ENCODE measurements around the gene ZBTB6. TPM values are rescaled to one million over a fixed set of nuclear protein-coding genes. Genes with fewer than 3 reads are reported as not detected.
"Not testable (repeated sequence)": the region's sequence is repeated elsewhere in the genome, so short reads cannot be mapped to it uniquely, and the experiment has no call there.

Gene ZBTB6
- total RNA-seq, 2 experiments from 2014 or later = 9.4 to 11.7 TPM

DNA sequence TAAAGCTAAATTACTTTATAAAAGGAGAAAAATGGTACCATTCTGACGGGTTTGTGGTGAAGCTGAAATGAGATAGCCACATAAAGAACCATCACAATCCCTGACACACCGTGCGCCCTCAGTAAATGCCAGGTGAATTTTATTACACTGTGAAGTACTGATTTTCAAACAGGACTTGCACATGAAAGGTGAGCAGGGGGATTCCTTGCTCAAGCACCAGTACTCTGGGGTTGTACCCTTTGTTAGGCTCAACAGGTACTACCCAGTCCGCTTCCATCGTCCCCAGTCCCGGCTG lies 27.3 kb upstream of the ZBTB6 start:
- CTCF ChIA-PET = interaction anchor here (0.9 to 2.5 kb wide), 4 partner anchors 8 to 45 kb away, joined by 3 to 14 read pairs (median 3); partner anchors contain the start of genes ZBTB26 and ZBTB6
- DNase-seq (no peak), ATAC-seq (no peak)
- no peaks in the 10 kb centered on the region for H3K27me3 Mint-ChIP-seq
- H3K27ac Mint-ChIP-seq = peak overlapping the region; percentile 71
- peaks cover 31% of the 10 kb centered on the region for H3K4me1 Mint-ChIP-seq
- no peaks in the 10 kb centered on the region for H3K9me3 Mint-ChIP-seq (ENCODE audit: low read depth)
- H3K36me3 Mint-ChIP-seq = peaks cover 13% of the 10 kb centered on the region
- peak overlapping the region; percentile 87 for H3K4me3 Mint-ChIP-seq

DNA sequence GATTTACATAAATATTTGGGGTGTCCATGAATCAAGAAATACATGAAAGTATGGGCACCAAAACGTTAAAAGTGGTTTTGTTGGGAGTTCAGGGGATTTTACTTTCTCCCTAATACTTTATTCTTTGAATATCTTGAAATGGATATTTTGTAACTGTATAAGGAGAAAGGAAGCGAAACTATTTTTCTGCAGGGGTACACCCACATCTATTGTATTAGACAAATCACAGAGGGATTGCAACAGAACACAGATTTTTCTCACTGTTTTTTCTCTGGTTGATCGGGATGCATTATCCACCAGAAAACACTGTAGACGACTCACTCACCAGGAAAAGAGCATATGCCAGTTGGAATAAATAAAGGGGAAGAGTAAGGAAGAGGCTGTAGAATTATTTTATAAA lies 26.5 kb upstream of the ZBTB6 start:
- Mint-ChIP-seq H3K27ac (no peak overlapping the region), H3K4me1 (peaks cover 29% of the 10 kb centered on the region), H3K36me3 (peaks cover 13% of the 10 kb centered on the region), H3K9me3 (ENCODE audit: low read depth) (no peaks in the 10 kb centered on the region), H3K27me3 (no peaks in the 10 kb centered on the region), H3K4me3 (no peak overlapping the region)
- CTCF ChIA-PET = interaction anchor here (1.1 to 2.5 kb wide), 2 partner anchors 8 to 44 kb away, joined by 3 to 14 read pairs; partner anchors contain the start of gene ZBTB26
- no peak for ATAC-seq
- no peak for DNase-seq

DNA sequence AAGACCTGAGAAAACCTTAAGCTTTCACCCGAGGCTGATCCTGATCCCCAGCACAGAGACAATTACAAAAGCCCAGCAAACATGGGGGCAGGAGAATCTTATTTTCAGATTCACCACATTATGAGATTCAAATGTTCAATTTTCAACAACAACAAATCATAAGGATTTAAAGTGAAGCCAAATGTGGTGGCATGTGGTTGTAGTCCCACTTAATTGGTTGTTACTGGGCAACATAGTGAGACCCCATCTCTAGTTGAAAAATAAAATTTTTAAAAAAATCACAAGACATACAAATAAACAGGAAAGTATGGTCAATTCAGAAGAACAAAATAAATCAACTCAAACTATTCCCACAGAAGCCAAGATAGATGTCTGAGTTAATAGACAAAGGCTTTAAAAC lies 23.8 kb upstream of the ZBTB6 start:
- Mint-ChIP-seq H3K4me3 (no peak overlapping the region), H3K27me3 (no peaks in the 10 kb centered on the region), H3K27ac (no peak overlapping the region), H3K4me1 (peaks cover 24% of the 10 kb centered on the region), H3K9me3 (ENCODE audit: low read depth) (no peaks in the 10 kb centered on the region), H3K36me3 (peaks cover 17% of the 10 kb centered on the region)
- CTCF ChIA-PET = interaction anchor here (0.7 to 0.9 kb wide), 2 partner anchors 11 to 55 kb away, joined by 3 read pairs; no protein-coding TSS in a partner anchor
- DNase-seq (no peak), ATAC-seq (no peak)

DNA sequence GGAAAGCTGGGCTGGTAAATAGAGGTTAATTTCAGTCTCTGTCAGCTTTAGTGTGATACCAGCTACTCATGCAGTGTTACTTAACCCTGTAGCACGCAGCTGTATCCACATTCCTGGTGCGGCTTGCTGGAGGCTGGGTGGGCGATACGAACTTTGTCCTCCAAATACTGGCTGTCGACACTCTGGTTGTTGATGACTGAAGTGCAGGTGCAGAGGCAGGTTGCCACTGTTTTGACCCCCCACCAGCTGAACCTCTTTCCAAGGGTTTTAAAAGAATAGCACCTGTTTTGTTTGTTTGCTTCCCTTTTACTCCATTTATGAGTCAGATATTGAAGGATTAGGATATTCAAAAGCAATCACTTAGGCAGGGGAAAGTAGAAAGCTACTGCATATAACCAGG lies 23.3 kb upstream of the ZBTB6 start:
- peaks cover 17% of the 10 kb centered on the region for H3K36me3 Mint-ChIP-seq
- H3K4me3 Mint-ChIP-seq = no peak overlapping the region
- DNase-seq (no peak), ATAC-seq (no peak)
- H3K27me3 Mint-ChIP-seq = no peaks in the 10 kb centered on the region
- no peak overlapping the region for H3K27ac Mint-ChIP-seq
- peaks cover 20% of the 10 kb centered on the region for H3K4me1 Mint-ChIP-seq
- no peaks in the 10 kb centered on the region for H3K9me3 Mint-ChIP-seq (ENCODE audit: low read depth)
- CTCF ChIA-PET = interaction anchor here (0.7 kb wide), 1 partner anchor 55 kb away, joined by 3 read pairs; no protein-coding TSS in a partner anchor

DNA sequence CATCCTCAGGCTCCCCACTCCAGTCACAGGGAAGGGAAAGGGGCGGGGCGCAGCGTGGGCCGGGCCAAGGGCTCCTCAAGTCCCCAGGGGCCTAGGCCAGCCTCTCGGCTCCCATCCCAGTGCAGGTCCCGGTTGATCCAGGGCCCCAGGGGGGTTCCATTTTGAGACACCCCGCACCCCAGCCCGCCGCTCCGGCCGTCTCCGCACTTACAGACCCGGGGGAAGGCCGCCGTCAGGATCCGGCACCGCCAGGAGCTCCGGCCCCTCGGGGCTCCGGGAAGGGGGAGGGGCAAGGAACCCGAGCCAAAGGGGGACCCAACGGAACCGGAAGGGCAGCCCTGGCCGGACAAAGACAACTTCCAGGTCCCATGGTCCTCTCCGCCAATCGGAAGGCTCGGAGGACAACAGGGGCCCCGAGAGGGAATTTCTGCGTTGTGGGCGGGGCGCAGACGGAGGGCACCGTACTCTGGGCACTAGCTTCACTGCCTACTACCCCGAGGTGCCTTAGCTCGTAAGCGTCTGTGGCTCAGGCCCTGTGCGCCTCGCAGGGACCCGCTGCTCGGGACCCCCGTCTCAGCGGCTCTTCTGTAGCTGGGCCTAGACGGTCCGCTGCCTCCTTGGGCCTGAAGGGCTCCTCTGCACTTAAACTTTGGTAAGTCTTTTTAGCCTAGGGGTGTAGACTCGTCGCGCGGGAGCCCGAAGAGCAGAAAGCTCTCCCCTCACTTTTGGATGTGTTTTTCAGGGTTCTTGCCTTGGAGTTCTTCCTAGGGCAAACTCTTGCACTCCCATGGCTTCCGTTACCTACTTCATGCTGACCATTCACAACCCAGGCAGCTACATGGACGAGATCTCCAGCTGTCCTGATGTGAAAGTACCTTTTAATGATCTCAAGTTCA lies 18.4 kb upstream of the ZBTB6 start, which contains the start of gene ZBTB26:
Gene ZBTB26 (minus strand): TSS at position 287 of the 896 bp plus-strand sequence. CDS start 11,578 bp downstream, outside the sequence.
- CTCF ChIA-PET = interaction anchor here (0.5 to 2.5 kb wide), 10 partner anchors 10 to 1479 kb away, joined by 3 to 14 read pairs (median 4); partner anchors contain the start of genes RABGAP1, RC3H2 and ZBTB6

DNA sequence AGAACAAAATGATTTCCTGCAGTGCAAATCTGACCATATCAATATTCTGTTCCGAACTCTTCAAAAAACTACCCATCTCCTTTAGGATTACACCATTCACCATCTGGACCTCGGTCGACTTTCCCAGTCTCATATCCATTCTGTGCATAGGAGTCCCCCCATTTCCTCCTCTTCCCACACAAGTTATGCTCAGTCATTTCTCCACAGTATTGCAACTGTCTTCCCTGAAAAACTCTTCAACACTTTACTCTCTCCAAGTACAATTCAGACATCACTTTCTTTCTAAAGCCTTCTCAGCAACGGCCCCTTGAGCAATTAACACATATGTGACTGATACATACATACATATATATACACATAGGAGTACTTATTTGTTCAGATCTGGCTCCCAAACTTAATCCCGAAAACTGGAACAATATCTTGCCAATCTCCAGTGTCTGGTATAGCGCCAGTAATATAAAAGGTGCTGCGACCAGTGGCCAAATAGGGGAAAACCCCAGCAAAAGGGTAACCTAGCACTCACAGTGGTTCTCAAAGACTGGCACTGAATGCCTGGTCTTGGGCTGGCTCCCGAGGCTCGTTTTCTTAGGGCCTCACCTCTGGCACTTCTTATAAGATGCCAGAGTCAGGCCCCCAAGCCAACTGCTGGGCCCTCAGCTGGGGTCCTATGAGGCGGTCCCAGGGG lies 17.6 kb upstream of the ZBTB6 start:
- no peak for ATAC-seq
- H3K27ac Mint-ChIP-seq = peak overlapping the region; percentile 58
- H3K9me3 Mint-ChIP-seq (ENCODE audit: low read depth) = no peaks in the 10 kb centered on the region

More for the DNA sequence above, 18.4 kb upstream of the ZBTB6 start, which contains the start of gene ZBTB26:
- peaks cover 8% of the 10 kb centered on the region for H3K36me3 Mint-ChIP-seq
- peak within 1 kb of the TSS; percentile 92 for H3K27ac Mint-ChIP-seq
- DNase-seq = peak; percentile 94
- no peaks in the 10 kb centered on the region for H3K27me3 Mint-ChIP-seq
- H3K9me3 Mint-ChIP-seq (ENCODE audit: low read depth) = no peaks in the 10 kb centered on the region
- H3K4me1 Mint-ChIP-seq = peaks cover 12% of the 10 kb centered on the region
- H3K4me3 Mint-ChIP-seq = no peak within 1 kb of the TSS
- ATAC-seq = peak; percentile 98

DNA sequence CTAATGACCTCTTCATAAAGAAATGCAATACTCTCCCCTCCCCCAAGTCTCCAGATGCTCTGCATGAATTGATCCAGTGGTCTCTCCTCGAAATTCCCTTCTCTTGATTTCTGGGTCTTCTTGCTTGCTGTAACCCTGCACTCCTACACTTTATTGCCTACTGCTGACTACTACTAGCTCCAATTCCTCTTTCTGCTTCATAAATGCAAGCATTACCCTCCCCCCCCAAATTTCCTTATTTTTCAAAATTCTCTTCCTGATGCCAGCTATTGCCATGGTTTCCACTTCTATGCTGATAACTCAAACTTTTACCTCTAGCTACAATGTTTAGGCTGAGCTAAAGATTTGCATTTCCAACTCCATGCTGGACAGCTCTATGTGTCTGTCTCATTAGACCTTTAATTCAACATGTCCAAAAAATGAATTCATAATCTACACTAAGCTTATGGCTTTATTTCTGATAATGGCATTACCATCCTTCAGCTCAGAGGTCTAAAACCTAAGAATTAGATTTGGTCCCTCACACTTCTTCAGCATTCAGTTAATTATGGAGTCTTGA lies 16.8 kb upstream of the ZBTB6 start:
- no peaks in the 10 kb centered on the region for H3K27me3 Mint-ChIP-seq
- H3K4me3 Mint-ChIP-seq = no peak overlapping the region
- H3K36me3 Mint-ChIP-seq = peaks cover 5% of the 10 kb centered on the region
- H3K9me3 Mint-ChIP-seq (ENCODE audit: low read depth) = no peaks in the 10 kb centered on the region
- DNase-seq (no peak), ATAC-seq (no peak)
- CTCF ChIA-PET = interaction anchor here (1.1 to 2.5 kb wide), 3 partner anchors 11 to 420 kb away, joined by 3 to 14 read pairs (median 3); partner anchors contain the start of genes RABGAP1 and ZBTB6
- peaks cover 10% of the 10 kb centered on the region for H3K4me1 Mint-ChIP-seq
- H3K27ac Mint-ChIP-seq = no peak overlapping the region

More for the DNA sequence above, 17.6 kb upstream of the ZBTB6 start:
- peaks cover 6% of the 10 kb centered on the region for H3K36me3 Mint-ChIP-seq
- no peak for DNase-seq
- no peaks in the 10 kb centered on the region for H3K27me3 Mint-ChIP-seq
- H3K4me3 Mint-ChIP-seq = no peak overlapping the region
- CTCF ChIA-PET = interaction anchor here (1.0 to 2.5 kb wide), 5 partner anchors 10 to 419 kb away, joined by 3 to 14 read pairs (median 5); partner anchors contain the start of genes RABGAP1 and ZBTB6
- H3K4me1 Mint-ChIP-seq = peaks cover 12% of the 10 kb centered on the region

DNA sequence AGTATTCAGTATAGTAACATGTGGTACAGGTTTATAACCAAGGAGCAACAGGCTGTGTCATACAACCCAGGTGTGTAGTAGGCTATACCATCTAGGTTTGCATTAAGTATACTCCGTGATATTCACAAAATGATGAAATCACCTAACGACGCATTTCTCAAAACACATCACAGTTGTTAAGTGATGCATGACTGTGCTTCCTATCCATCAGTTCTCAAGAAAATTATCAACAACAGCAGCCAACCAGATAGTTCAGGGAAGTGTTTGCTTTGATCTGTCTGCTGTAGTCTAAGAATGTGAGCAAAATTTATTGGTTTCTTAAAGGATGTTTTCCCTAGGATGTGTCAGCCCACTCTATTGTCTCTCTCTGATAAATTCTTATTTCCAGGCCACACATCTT lies 10.8 kb upstream of the ZBTB6 start:
- H3K36me3 Mint-ChIP-seq = peaks cover 10% of the 10 kb centered on the region

DNA sequence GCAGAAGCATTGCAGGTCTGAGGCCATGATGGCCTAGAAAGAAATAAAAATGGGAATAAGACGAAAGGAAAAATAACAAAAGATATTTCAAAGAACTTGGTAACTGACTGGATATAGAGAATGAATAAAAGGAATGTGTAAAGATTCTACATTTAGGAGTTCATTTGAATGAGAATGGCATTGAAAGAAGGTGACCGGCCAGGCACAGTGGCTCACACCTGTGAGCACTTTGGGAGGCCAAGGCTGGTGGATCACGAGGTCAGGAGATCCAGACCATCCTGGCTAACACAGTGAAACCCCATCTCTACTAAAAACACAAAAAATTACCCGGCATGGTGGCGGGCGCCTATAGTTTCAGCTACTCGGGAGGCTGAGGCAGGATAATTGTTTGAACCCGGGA lies 9.6 kb upstream of the ZBTB6 start:
- ATAC-seq (no peak), DNase-seq (no peak)
- no peak overlapping the region for H3K27ac Mint-ChIP-seq
- H3K4me3 Mint-ChIP-seq = no peak overlapping the region
- peaks cover 4% of the 10 kb centered on the region for H3K4me1 Mint-ChIP-seq
- H3K9me3 Mint-ChIP-seq (ENCODE audit: low read depth) = no peaks in the 10 kb centered on the region
- CTCF ChIA-PET = no interaction called here
- no peaks in the 10 kb centered on the region for H3K27me3 Mint-ChIP-seq
- H3K36me3 Mint-ChIP-seq = peaks cover 10% of the 10 kb centered on the region

More for the DNA sequence above, 10.8 kb upstream of the ZBTB6 start:
- Mint-ChIP-seq H3K9me3 (ENCODE audit: low read depth) (no peaks in the 10 kb centered on the region), H3K27me3 (no peaks in the 10 kb centered on the region), H3K4me1 (peaks cover 4% of the 10 kb centered on the region), H3K27ac (no peak overlapping the region), H3K4me3 (no peak overlapping the region)
- CTCF ChIA-PET = interaction anchor here (0.7 to 0.8 kb wide), 2 partner anchors 9 to 25 kb away, joined by 3 read pairs; no protein-coding TSS in a partner anchor
- DNase-seq (no peak), ATAC-seq (no peak)

DNA sequence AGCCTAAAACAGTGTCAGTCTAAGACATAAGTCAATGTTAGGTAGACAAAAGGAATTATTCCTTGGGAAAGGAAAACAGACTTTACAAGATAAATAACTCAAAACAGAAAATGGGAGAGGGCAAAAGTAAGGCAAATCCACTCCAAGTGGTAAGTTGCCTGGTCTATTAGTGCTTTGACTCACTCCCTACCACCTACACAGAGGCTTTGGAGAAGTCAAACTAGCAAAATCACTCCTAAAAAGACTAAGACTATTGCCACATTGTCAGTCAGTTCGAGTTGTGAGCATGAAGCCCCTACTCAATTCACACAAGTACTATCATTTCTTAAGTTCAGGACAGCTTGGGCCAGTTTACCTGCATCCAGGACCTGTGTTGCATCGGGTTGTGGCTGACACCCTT lies 5.2 kb upstream of the ZBTB6 start:
- H3K9me3 Mint-ChIP-seq (ENCODE audit: low read depth) = no peaks in the 10 kb centered on the region
- H3K36me3 Mint-ChIP-seq = peaks cover 10% of the 10 kb centered on the region
- no peak overlapping the region for H3K4me3 Mint-ChIP-seq
- ATAC-seq = no peak
- H3K27ac Mint-ChIP-seq = no peak overlapping the region
- peaks cover 5% of the 10 kb centered on the region for H3K4me1 Mint-ChIP-seq
- no peak for DNase-seq
- CTCF ChIA-PET = no interaction called here
- H3K27me3 Mint-ChIP-seq = no peaks in the 10 kb centered on the region

DNA sequence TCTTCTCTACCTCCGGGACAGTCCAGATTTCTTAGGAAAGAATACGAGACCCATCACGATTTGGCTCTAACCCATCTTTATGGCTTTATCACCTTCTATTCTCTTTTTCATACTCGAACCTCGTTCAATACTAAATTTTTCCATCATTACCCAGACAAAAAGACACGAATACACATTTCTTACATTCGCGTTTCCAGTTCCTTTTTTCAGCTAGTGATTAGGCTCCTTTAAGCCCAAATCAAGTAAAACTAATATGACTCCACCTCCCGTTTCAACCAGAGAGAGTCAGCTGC lies 506 bp downstream of the ZBTB6 start:
- no peaks in the 10 kb centered on the region for H3K27me3 Mint-ChIP-seq
- peaks cover 30% of the 10 kb centered on the region for H3K36me3 Mint-ChIP-seq
- ATAC-seq (peak; percentile 3), DNase-seq (no peak)
- H3K4me1 Mint-ChIP-seq = peaks cover 32% of the 10 kb centered on the region
- CTCF ChIA-PET = interaction anchor here (0.7 to 2.7 kb wide), 6 partner anchors 9 to 437 kb away, joined by 3 to 14 read pairs (median 6); partner anchors contain the start of genes RABGAP1 and ZBTB26
- no peaks in the 10 kb centered on the region for H3K9me3 Mint-ChIP-seq (ENCODE audit: low read depth)
- H3K4me3 Mint-ChIP-seq = peak overlapping the region; percentile 100
- peak overlapping the region; percentile 99 for H3K27ac Mint-ChIP-seq

DNA sequence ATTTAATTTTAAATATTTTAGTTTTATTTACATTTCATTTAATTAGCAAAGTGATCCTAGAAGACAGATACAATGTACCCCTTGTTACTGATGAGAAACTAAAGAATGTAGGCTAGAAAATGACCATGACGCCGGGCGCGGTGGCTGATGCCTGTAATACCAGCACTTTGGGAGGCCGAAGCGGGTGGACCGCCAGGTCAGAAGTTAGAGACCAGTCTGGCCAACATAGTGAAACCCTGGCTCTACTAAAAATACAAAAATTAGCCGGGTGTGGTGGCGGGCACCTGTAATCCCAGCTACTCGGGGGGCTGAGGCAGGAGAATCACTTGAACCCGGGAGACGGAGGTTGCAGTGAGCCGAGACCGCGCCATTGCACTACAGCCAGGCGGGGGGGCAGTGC lies 7.0 kb downstream of the ZBTB6 start:
- H3K4me3 Mint-ChIP-seq; ATAC-seq; H3K9me3 Mint-ChIP-seq (ENCODE audit: low read depth); H3K27ac Mint-ChIP-seq; H3K27me3 Mint-ChIP-seq; DNase-seq: not testable (repeated sequence)
- CTCF ChIA-PET = interaction anchor here (1.4 to 2.8 kb wide), 2 partner anchors 71 to 443 kb away, joined by 4 to 10 read pairs; no protein-coding TSS in a partner anchor
- Mint-ChIP-seq H3K4me1 (peaks cover 23% of the 10 kb centered on the region), H3K36me3 (peaks cover 18% of the 10 kb centered on the region)

Data from activated CD8-positive, alpha-beta memory T cell treated with anti-CD3 and anti-CD28 coated beads, Interleukin-2, amount 10 ng/mL, durations not matched to agents 7 days and 5 days (primary cell).